ENCODE data around the gene PHC2.

PHC2 gene

GRCh38 chr1:33354707-33355316 is 76.1 kb downstream of the PHC2 start:
- no peak for TF ChIP-seq ZFX (IDR thresholded peaks at IDR 0.05)
- no peak for TF ChIP-seq CTCF (conservative IDR thresholded peaks at IDR 0.05)

DNA sequence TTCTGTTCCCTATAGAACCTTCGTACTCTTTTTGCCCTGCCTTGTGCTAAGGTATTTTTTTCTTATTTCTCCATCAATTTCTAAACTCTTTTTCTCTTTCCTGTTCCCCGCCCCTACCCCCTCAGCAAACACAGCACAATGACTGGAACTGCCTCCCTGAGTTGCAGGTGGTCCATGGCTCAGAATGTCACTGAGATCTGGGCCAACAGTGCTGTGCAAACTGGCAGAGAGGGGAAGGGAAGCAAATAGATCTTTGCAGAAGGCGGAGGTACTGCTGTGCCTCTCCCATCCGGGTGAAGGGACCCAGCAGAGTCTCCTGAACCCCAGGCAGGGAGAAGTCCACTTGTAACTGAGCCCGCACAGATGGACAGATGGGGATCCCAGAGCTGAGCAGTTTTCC is 77.4 kb downstream of the PHC2 start:
- no peak overlapping the region for H3K27ac ChIP-seq
- TF ChIP-seq CTCF (conservative IDR thresholded peaks at IDR 0.05) (no peak), ZFX (IDR thresholded peaks at IDR 0.05) (no peak)

More at GRCh38 chr1:33354707-33355316, 76.1 kb downstream of the PHC2 start:
- no peak overlapping the region for H3K27ac ChIP-seq

GRCh38 chr1:33351281-33351660 is 79.6 kb downstream of the PHC2 start:
- no peak overlapping the region for H3K27ac ChIP-seq
- TF ChIP-seq ZFX (IDR thresholded peaks at IDR 0.05) (no peak), CTCF (conservative IDR thresholded peaks at IDR 0.05) (no peak)

GRCh38 chr1:33350611-33351280 is 80.1 kb downstream of the PHC2 start:
- TF ChIP-seq ZFX (IDR thresholded peaks at IDR 0.05) = no peak
- TF ChIP-seq CTCF (conservative IDR thresholded peaks at IDR 0.05) = no peak
- H3K27ac ChIP-seq = peak overlapping the region; percentile 94

DNA sequence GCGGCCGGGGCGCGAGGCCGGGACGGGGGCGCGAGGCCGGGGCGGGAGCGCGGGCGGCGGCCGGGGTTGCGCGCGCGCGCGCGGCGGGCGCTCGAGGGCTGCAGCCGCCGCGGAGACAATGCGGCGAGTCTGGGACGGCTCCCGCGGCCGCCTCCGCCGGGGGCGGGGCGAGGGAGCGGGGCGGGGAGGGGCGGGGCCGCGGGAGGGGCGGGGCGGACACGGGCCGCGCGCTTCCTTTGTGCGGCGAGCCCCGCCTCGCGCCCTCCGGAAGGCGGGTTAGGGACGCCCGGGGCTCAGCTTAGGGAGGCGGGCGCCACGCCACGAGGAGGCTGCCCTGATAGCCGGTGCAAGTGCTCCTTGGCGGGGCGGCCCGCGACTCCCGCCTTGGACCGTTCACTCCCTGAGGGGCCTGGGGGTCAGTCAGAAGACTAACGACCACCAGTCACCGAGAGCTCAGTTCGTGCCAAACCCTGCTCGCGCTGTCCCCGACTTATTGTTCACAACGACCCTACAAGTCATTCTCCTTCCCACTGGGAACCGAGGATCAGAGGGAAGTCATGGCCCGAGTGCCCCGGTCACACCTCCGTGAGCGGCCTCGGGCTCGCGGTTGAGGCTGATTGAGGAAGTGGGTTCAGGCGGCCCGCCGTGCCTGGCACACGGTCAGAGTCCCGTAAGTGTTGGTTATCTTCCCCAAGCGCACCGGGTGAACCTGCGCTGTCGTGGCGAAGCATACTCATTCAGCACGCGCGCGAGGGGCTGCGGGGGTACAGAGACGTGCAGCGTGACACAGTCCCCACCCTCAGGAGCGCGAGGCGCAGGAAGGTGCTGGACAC is 80.9 kb downstream of the PHC2 start:
- TF ChIP-seq ZFX (IDR thresholded peaks at IDR 0.05) = no peak
- H3K27ac ChIP-seq = peak overlapping the region; percentile 94

DNA sequence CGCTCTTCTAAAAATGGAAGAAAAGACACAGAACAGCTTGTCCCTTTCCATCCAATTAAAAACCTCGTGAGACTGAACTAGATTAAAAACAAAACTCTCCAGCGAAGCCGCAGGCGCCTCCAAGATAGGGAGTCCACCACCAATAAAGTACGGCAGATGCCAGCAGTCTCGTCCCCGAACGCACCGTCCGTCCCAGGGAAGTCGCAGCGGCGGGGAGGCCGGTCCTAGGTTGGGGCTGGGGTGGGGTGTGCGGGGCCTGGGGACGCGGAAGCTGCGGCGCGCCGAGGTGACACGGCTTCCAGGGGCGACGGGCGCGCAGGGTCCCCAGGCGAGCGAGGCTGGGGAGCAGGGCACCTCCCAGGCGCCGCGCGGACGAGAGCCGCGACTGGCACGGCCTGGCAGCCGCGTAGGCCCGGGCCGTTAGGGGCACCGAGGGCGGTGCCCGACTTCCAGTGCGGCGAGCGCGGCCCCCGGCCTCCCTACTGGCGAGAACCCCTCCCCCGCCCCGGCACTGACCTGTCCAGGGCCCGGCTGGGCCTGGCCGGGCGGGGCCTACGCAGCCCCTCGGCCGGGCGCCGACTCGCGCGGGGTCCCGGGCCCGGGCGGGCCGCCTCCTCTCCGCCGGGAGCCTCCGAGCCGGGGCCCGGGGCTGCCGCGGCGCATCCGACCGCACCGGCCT is 81.7 kb downstream of the PHC2 start:
- H3K27ac ChIP-seq = peak overlapping the region; percentile 94
- TF ChIP-seq ZFX (IDR thresholded peaks at IDR 0.05) (peak; percentile 94), CTCF (conservative IDR thresholded peaks at IDR 0.05) (no peak)

DNA sequence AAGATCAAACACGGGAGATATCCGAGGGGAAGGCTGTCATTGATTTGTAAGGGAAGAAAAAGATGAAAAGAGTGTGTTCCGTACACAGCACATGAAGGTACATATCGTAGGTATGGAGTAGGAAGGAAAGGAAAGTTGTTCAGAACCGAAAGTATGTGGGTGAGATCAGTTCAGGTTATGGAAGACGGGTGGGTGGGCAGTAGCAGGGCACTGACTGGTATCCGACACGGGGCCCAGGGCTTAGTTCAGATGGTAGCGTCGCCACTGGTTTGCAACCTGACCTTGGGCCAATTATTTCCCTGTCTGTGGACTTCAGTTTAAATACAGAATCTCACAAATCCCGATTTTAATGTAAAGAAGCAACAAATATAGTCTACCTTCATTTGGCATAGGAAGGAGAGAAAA is 82.2 kb downstream of the PHC2 start:
- TF ChIP-seq ZFX (IDR thresholded peaks at IDR 0.05) (no peak), CTCF (conservative IDR thresholded peaks at IDR 0.05) (no peak)
- peak overlapping the region; percentile 94 for H3K27ac ChIP-seq
